HG02623 (cell line): ENCODE data around the gene SH3PXD2A.
"Not testable (repeated sequence)": the region's sequence is repeated elsewhere in the genome, so short reads cannot be mapped to it uniquely, and the experiment has no call there.

ENCODE experiments used
- ATAC-seq: cut with Tn5 transposase; IDR thresholded peaks from one replicate; pipeline ENCODE4 v1.9.1; 2021; ENCODE audit warnings: moderate library complexity; ENCODE audit not compliant: unreplicated experiment

Gene SH3PXD2A

GRCh38 chr10:103751667-103752290 lies 103.6 kb downstream of the SH3PXD2A start:
- ATAC-seq, result no peak

DNA sequence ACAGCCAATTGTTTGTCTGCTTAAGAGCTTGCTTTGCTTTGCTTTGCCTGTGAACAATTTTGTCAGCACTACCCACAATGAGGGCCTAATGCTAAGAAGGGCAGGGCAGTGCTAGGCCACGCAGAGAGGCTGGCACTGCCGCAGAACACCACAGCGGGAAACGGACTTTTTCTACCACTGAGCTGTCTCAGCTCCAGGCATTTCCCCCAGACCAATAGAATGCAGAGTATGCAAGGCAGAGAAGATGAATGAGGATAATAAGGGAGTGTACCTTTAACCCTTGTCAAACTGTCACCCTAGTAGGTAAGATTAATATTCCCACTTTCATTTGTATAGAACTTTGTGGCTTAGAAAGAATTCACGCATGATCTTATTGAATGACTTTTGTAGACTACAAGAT lies 104.5 kb downstream of the SH3PXD2A start:
- no peak for ATAC-seq

GRCh38 chr10:103749779-103750178 lies 105.6 kb downstream of the SH3PXD2A start:
- ATAC-seq, result no peak

DNA sequence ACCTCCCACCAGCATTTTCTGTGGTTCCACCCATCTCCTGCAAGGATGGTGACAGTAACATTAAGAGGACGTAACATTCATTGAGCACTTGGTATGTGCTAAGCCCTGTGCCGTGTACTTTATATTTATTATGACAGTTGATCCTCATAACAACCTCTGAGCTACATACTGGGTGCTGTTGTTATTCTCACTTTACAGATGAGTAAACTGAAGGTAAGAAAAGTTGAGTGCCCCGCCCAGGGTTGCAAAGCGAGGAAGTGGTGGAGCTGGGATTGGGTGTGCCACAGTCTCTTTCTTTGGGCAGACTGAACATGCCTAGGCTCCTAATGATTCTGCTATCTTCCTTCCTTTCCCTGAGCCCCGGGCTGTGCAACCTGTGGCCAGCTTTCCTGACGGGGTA lies 107.4 kb downstream of the SH3PXD2A start:
- no peak for ATAC-seq

GRCh38 chr10:103747193-103747865 lies 108.0 kb downstream of the SH3PXD2A start:
- no peak for ATAC-seq

DNA sequence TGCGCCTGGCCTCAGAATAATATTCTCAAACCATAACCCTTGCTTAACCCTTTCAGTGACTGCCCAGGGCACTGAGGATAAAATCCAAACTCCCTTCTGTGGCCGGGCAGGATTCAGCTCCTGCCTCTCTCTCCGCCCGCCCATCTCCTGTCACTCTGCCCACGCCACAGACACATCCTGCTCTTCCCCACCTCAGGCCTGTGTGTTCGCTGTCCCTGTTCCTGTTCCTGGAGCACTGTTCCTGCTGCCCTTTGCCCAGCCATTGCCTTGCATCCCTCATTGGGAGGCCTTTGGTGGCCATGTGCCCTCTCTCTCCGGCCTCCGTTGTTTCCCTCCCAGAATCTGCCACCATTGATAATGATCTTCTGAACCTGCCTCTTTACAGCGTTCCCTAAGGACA lies 108.8 kb downstream of the SH3PXD2A start:
- no peak for ATAC-seq

DNA sequence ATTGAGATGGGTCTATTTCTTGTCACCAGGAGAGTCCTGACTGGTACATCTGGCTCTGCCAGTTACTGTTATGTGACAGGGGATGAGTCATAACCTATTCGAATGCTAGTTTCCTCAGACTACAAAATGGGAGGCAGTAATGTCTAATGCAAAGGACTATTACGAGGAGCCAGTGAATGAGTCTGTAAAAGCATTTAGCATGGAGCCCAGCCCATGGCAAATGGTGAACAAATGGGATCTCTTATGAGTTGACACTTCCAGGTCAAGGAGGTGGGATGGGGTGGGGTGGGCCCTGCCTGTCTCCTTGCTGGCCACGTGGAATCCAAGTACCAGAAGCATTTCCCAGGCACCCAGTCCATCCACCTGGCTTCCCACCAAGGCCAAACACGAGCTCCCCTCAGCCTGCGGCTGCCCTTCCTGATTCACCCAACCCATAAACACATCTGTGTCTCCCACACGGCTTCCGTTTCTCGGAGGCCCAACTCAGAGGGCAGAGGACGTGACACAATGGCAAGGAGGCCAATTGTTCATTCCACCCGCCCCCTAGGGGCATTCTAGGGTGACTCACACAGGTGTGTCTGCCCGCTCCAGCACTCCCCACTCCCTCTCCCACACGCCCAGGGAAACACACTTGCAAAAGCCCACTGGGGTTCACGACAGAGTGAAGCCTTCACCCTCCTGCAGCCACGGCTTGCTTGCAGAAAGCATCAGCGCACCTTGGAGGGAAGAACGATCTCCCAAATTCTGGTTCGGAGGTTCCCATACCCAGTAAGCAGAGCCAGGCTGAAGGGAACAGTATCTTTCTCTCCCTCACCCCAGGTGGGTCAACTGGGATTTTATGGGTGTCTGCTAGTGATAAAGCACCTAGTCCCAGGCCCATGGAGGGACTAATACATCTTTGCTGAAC lies 109.8 kb downstream of the SH3PXD2A start:
- no peak for ATAC-seq

GRCh38 chr10:103742824-103743223 lies 112.6 kb downstream of the SH3PXD2A start:
- no peak for ATAC-seq

DNA sequence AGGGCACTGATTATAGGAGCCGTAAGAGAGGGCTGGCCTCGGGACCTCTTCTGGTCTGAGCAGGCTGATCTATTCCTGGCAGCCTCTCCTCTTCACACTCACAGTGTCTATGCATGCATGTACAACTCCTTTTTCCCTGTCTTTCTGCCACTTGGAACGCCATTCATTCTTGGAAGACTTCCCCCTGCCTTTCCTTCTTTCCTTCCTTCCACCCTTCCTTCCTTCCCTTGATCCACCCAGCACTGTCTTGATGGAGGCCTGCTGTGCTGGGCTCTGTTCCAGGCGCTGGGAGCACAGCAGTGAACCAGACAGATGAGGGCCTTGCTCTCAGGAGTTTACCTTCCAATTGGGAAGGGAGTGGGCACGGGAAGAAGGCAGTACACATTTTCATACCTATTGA lies 114.8 kb downstream of the SH3PXD2A start:
- no peak for ATAC-seq

GRCh38 chr10:103739039-103739764 lies 116.2 kb downstream of the SH3PXD2A start:
- ATAC-seq, result no peak

DNA sequence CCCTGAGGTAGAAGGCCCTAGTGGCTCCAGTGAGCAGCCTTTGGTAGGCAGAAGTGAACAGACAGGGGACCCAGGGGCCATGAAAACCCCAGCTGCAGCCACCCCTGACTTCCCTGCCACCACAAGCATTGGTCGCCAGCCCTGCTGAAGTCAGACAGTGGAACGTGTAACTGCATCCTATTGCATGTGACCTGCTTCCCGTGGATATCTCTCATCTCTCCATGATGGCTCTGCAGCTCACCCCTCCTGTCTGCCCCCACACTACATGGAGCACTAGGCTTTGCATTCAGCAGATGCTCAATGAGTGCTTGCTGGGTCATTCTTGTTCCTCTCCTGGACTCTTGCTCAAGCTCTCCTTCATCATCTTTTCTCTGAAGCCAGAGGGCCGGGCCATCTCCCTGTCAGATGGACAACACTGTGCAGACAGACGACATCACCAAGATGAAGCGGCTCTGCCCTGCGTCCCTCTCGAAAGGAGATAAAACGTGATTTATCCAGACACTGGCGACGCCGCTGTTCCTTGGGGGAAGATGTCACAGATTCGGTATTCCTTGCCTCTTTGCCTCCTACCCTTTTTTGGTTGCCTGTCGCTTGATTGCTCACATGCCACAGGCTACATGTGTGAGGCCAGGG lies 117.5 kb downstream of the SH3PXD2A start:
- ATAC-seq, result no peak

DNA sequence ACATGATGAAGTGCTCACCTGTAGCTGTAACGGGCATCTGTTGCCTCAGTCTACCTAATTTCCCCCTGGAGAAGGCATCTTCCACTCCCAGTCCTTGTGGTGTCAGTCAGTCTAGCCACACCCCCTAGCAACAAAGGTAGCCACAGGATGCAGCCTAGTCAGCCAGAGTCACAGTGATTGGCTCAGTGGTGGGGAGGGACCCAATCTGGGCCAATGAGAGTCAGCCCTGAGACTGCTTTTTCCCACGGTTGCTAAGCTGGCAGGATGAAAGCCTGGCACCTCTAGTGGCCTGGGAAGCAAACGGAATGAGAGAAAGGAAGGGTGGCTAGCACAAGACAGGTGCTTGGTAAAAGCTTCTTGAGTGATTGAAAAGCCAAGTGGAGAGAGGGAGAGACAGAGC lies 118.6 kb downstream of the SH3PXD2A start:
- ATAC-seq, result no peak

GRCh38 chr10:103736044-103736443 lies 119.3 kb downstream of the SH3PXD2A start:
- no peak for ATAC-seq

- no peak for ATAC-seq
Observed at GRCh38 chr10:103734731-103735130, 120.6 kb downstream of the SH3PXD2A start.

GRCh38 chr10:103733045-103733419 lies 122.3 kb downstream of the SH3PXD2A start:
- ATAC-seq, result no peak

DNA sequence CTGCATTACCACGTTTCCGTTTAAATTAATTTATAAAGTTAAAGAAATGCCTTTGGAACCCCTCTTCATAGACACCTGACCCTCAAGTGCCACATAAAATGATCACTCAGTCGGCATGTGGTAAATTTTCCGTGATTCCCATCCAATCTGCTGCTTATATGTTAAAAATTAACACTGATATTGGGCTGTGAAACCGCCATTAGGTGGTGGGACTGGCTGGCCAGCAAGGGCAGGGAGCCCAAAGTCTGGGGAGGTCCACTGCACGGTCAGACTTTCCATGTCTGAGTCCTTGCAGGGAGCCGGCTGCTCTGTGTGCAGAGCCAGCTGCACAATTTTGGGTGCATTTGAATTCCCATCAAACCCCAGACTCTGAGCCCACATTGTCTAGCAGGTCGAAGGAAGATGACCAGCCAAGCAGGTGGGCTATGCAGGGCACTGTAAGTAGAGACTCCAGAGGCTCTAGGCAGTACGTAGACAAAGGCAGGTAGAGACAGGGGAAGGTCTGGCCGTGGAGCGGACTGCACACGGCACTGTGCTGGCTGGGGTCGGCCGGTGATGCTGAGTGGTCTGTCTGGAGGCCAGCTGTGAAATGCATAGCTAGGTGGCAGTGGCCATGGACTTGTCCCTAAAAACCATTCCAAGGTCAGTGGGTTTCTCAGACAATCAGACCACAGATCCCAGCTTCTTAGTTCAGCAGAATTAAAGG lies 122.9 kb downstream of the SH3PXD2A start:
- no peak for ATAC-seq

DNA sequence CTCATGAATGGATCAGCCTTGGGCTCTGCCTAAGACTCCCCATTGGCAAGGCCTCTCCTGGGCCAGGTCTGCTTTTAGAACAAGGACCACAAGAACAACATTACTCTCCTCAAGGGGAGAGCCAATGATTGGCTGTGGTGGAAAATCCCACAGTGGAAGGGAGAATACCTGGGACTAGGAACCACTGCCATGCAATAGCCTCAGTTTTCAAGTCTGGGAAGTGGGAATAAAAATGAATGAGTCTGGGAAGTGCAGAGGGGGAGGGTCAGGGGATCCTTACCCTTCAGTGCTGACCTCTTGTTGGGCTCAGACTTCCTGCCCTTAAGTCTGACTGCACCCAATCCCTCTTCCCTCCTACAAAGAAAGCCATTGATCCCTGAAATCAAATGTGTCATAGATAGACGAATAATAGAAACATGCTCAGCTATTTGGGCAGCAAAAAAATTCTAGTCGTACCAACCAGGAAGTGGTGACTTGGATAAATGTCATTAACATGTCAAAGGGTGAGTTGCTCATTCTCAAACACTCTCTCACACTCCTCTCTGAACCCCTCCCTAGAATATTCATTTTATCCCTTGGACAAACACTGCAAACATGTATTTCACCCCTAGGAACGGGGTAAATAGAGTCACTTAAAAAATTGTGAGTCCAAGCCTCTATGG lies 123.6 kb downstream of the SH3PXD2A start:
- ATAC-seq, result no peak

- not testable (repeated sequence) for ATAC-seq
Observed at GRCh38 chr10:103731026-103731425, 124.3 kb downstream of the SH3PXD2A start.

- ATAC-seq, result no peak
Observed at GRCh38 chr10:103729851-103730250, 125.5 kb downstream of the SH3PXD2A start.
